Liver (tissue), 3 donors: ENCODE data around the gene GAS7.

ENCODE experiments used
- ATF3 ChIP-seq: IDR thresholded peaks from 2 replicates; pipeline ENCODE4 v1.6.1; 2016; ENCODE audit warnings: antibody characterized with exemption
- CTCF ChIP-seq: fragments of 150-350 bp; IDR thresholded peaks from 2 replicates; pipeline ENCODE4 v1.5.1; 2017; ENCODE audit warnings: improper control_type of control experiment, low read depth, low read length; ENCODE audit not compliant: missing input control
- EGR1 ChIP-seq, 2 donors: IDR thresholded peaks; 2 replicates each; pipeline ENCODE4 v1.6.1; 2016 to 2018; ENCODE audit warnings: antibody characterized with exemption in 2 of 2, low read depth in 2 of 2
- FOXA1 ChIP-seq: IDR thresholded peaks from 2 replicates; pipeline ENCODE4 v1.6.1; 2016; ENCODE audit warnings: antibody characterized with exemption
- GABPA ChIP-seq, 2 donors: IDR thresholded peaks in 1 of 2; conservative IDR thresholded peaks in 1 of 2; 2 replicates each; pipeline ENCODE4 v1.6.1; 2016; ENCODE audit warnings: antibody characterized with exemption in 2 of 2, mild to moderate bottlenecking in 1 of 2, moderate library complexity in 1 of 2
- JUND ChIP-seq, 2 donors: IDR thresholded peaks; 2 replicates each; pipeline ENCODE4 v1.6.1; 2016; ENCODE audit warnings: antibody characterized with exemption in 2 of 2
- MAX ChIP-seq: IDR thresholded peaks from 2 replicates; pipeline ENCODE4 v1.6.1; 2016; ENCODE audit warnings: antibody characterized with exemption
- RAD21 ChIP-seq, 2 donors: IDR thresholded peaks; 2 replicates each; pipeline ENCODE4 v1.6.1; 2016; ENCODE audit warnings: antibody characterized with exemption in 2 of 2, mild to moderate bottlenecking in 2 of 2
- REST ChIP-seq: IDR thresholded peaks from 2 replicates; pipeline ENCODE4 v1.6.1; 2016; ENCODE audit warnings: antibody characterized with exemption, mild to moderate bottlenecking
- RXRA ChIP-seq, 2 donors: IDR thresholded peaks; 2 replicates each; pipeline ENCODE4 v1.6.1; 2017 to 2018; ENCODE audit warnings: antibody characterized with exemption in 2 of 2, mild to moderate bottlenecking in 1 of 2
- SP1 ChIP-seq: IDR thresholded peaks from 2 replicates; pipeline ENCODE4 v1.6.1; 2018; ENCODE audit warnings: antibody characterized with exemption, mild to moderate bottlenecking
- TAF1 ChIP-seq: conservative IDR thresholded peaks from 2 replicates; pipeline ENCODE4 v1.6.1; 2016; ENCODE audit warnings: antibody characterized with exemption, mild to moderate bottlenecking
- YY1 ChIP-seq: IDR thresholded peaks from 2 replicates; pipeline ENCODE4 v1.6.1; 2016; ENCODE audit warnings: antibody characterized with exemption, mild to moderate bottlenecking
- ZBTB33 ChIP-seq: IDR thresholded peaks from 2 replicates; pipeline ENCODE4 v1.6.1; 2016; ENCODE audit warnings: antibody characterized with exemption
- donor health status: healthy.
- donor health status: healthy.

- no peak for TF ChIP-seq GABPA (IDR thresholded peaks at IDR 0.05 in 1 of 2, conservative IDR thresholded peaks at IDR 0.05 in 1 of 2)
- TF ChIP-seq RAD21 (IDR thresholded peaks at IDR 0.05), result no peak
- TF ChIP-seq SP1, result no peak
- no peak for TF ChIP-seq TAF1
- no peak for TF ChIP-seq CTCF
- no peak for TF ChIP-seq REST
- no peak for TF ChIP-seq ATF3
- TF ChIP-seq EGR1 (IDR thresholded peaks at IDR 0.05; ENCODE audit: low read depth in 2 of 2), result no peak
- TF ChIP-seq JUND (IDR thresholded peaks at IDR 0.05), result no peak
- no peak for TF ChIP-seq MAX
- TF ChIP-seq YY1, result no peak
- no peak for TF ChIP-seq RXRA (IDR thresholded peaks at IDR 0.05)
- no peak for TF ChIP-seq FOXA1
- no peak for TF ChIP-seq ZBTB33
Measured at GRCh38 chr17:9872852-9873251, 325.6 kb downstream of the GAS7 start.
